ENCODE results near the gene HOGA1. TPM values are rescaled to one million over a fixed set of nuclear protein-coding genes. Genes with fewer than 3 reads are reported as not detected.

Gene HOGA1
- total RNA-seq, 4 donors from 2014 or later = 0.26 to 2.5 (median 0.97) TPM

- H3K4me3 ChIP-seq = no peak overlapping the region
- H3K9me3 ChIP-seq = no peaks in the 10 kb centered on the region
- DNase-seq = no peak
- intact Hi-C loops (cut with DNase I; ENCODE audit: low total_unique reads) = no loop called here
- no peak for TF ChIP-seq CTCF (IDR thresholded peaks at IDR 0.05)
- TF ChIP-seq POLR2A (IDR thresholded peaks at IDR 0.05) = no peak
- H3K4me1 ChIP-seq = no peaks in the 10 kb centered on the region
- no peaks in the 10 kb centered on the region for H3K27me3 ChIP-seq
- no peak overlapping the region for H3K27ac ChIP-seq
- no peaks in the 10 kb centered on the region for H3K36me3 ChIP-seq
These were observed 72.6 kb downstream of the HOGA1 start for GRCh38 chr10:97656777-97657176.

- no peaks in the 10 kb centered on the region for H3K27me3 ChIP-seq
- H3K9me3 ChIP-seq = no peaks in the 10 kb centered on the region
- no peak for TF ChIP-seq POLR2A (IDR thresholded peaks at IDR 0.05)
- TF ChIP-seq CTCF (IDR thresholded peaks at IDR 0.05) = no peak
- DNase-seq = no peak
- no peak overlapping the region for H3K4me3 ChIP-seq
- H3K4me1 ChIP-seq = no peaks in the 10 kb centered on the region
- H3K36me3 ChIP-seq = no peaks in the 10 kb centered on the region
- H3K27ac ChIP-seq = no peak overlapping the region
- intact Hi-C loops (cut with DNase I; ENCODE audit: low total_unique reads) = no loop called here
These were observed 75.4 kb downstream of the HOGA1 start for GRCh38 chr10:97659589-97659988.

Other genes starting within 250 kb of the HOGA1 start
- 10 to 100 TPM in 1 of 4 donors, 1 to 10 TPM in 3; 2.4 to 14.9 (median 4.8) TPM for gene FRAT2, start 249.7 kb upstream of the HOGA1 start, total RNA-seq
- 10 to 100 TPM; 14.8 to 27.6 (median 25.0) TPM for gene RRP12, start 183.0 kb upstream of the HOGA1 start, total RNA-seq
- 100 to 1,000 TPM; 106 to 142 (median 127) TPM for gene PGAM1, start 158.2 kb upstream of the HOGA1 start, total RNA-seq
- 100 to 1,000 TPM in 1 of 4 donors, 10 to 100 TPM in 3; 26.7 to 349 (median 48.3) TPM for gene EXOSC1, start 138.4 kb upstream of the HOGA1 start, total RNA-seq
- 10 to 100 TPM in 2 of 4 donors, 1 to 10 TPM in 2; 1.8 to 31.8 (median 19.0) TPM for gene ZDHHC16, start 138.2 kb upstream of the HOGA1 start, total RNA-seq
- 10 to 100 TPM; 44.6 to 87.7 (median 73.7) TPM for gene MMS19, start 86.0 kb upstream of the HOGA1 start, total RNA-seq
- 10 to 100 TPM in 1 of 4 donors, 1 to 10 TPM in 2, under 1 TPM in 1; 0.29 to 25.9 (median 6.7) TPM for gene UBTD1, start 85.5 kb upstream of the HOGA1 start, total RNA-seq
- gene ANKRD2, start 11.6 kb upstream of the HOGA1 start, total RNA-seq = under 1 TPM in 2 of 4 donors, not detected in 2; 0.43 to 0.48 TPM
- not detected for gene C10orf62, start 5.3 kb downstream of the HOGA1 start, total RNA-seq
- 10 to 100 TPM in 3 of 4 donors, 1 to 10 TPM in 1; 3.1 to 11.5 (median 10.8) TPM for gene MORN4, start 49.1 kb downstream of the HOGA1 start, total RNA-seq
- gene PI4K2A, start 56.3 kb downstream of the HOGA1 start, total RNA-seq = 10 to 100 TPM in 3 of 4 donors, 1 to 10 TPM in 1; 5.6 to 14.7 (median 11.9) TPM
- gene AVPI1, start 102.9 kb downstream of the HOGA1 start, total RNA-seq = 10 to 100 TPM in 2 of 4 donors, 1 to 10 TPM in 1, under 1 TPM in 1; 0.51 to 15.1 (median 10.8) TPM
- gene MARVELD1, start 129.3 kb downstream of the HOGA1 start, total RNA-seq = 100 to 1,000 TPM in 1 of 4 donors, 10 to 100 TPM in 3; 36.9 to 158 (median 59.4) TPM
- gene ZFYVE27, start 152.7 kb downstream of the HOGA1 start, total RNA-seq = 10 to 100 TPM in 3 of 4 donors, 1 to 10 TPM in 1; 2.8 to 32.3 (median 16.7) TPM
- gene SFRP5, start 187.6 kb downstream of the HOGA1 start, total RNA-seq = 10 to 100 TPM in 1 of 4 donors, under 1 TPM in 1, not detected in 2; 0.24 to 59.1 TPM